A549 treated with dexamethasone at 1 μM for 4 hours (cell line): Measurements from ENCODE around the gene CDHR4. TPM values are rescaled to one million over a fixed set of nuclear protein-coding genes. Genes with fewer than 3 reads are reported as not detected.

Experiments used
- total RNA-seq: library from RNA; stranded (reverse); fragments of 200-300 nt; extraction: Qiagen RNA extraction; gene quantifications from 5 replicates; pipeline ENCODE4 v1.2.3, GENCODE V29; 2022

CDHR4 gene, protein sequence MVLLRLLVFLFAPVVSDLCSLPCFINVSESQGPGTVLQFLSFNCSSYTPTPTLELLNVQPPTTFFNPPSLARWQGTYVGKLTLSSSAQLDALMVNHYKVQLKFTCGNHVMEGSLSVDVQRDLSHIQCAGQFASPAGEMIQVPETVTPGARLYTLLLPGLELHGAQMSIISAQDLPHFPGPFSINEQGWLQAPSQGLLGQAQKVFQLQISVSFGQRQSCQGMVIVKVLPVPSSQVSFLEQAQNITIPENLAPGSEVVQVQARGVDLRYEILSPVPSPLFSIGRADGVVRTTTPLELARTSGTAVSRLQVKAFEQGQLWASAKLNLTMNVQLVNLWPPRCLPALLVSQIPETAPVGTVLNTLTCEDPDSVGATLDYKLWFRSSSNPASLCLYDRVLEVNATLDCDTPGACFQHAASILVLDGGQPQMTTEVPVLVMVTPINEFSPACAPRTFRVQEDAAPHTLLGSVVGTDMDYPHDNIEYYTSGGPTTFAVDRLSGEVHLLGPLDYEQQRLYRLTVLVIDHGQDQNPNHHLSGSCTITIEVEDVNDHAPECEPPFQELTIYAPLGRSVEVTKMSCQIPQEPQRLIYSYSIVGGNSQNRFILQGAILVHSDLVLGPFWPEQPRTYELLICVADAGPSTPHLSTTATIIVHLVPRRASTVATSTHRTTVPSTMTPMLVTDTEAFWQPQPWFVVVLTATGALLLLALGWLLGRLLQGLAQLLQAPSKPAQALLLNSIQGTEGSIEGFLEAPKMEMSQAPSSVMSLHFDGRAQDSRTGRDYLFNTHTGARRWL
- total RNA-seq = 0.15 to 0.26 TPM (median 0.24 TPM) in 5 replicates

DNA sequence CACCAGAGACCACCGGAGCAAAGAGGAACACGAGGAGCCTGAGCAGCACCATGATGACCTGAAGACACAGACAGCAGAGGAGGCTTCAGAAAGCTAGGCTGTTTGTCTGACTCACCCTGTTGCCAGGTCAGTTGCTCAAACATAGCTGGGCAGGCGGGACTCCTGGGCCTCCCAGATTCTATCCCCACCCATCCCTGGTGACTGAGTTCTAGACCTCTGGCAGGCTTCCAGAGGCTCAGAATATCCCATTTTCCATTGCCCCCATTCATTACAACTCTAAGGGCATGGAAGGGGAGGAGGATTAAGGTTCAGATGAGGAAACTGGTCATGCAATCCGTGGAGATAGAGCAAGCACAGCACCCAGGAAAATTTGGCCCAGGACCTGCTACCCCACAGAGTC, at the start of gene CDHR4:
Gene CDHR4 (minus strand): TSS at position 113 of the 400 bp plus-strand sequence. CDS start 61 bp downstream, at position 52.

DNA sequence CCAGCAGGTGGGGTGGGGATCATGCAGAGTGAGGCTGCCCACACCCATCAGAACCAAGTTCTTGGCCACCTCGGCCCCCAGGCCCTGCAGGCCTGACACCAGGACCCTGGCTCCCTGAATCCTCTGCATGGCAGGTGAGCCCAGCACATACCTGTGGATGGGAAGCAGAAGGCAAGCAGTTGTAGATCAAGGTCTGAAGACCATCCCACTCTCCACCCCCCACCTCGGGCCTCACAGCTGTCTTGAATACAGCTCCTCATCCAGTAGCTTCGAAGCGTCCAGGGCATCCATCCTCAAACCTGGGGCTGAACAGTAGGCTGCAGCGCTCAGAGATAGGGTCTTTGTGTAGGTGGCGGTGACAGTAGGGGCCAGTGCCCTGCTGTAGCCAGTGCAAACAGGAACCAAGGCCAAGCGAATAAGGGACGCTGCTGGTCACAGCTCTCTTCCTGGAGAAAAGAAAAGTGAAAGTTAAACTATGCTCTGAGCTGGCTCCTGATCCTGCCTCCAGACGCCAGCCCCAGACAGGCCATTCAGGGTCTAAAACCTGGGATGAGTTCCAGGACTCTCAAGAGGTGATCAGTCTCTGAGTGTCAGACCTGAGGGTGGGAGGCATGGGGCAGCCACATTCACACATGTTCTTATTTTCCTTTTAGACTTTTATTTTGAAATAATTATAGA, 14.0 kb upstream of the CDHR4 start, which contains the start of gene UBA7:
Gene UBA7 (minus strand): TSS at position 457 of the 678 bp plus-strand sequence. CDS start 166 bp downstream, at position 291.

DNA sequence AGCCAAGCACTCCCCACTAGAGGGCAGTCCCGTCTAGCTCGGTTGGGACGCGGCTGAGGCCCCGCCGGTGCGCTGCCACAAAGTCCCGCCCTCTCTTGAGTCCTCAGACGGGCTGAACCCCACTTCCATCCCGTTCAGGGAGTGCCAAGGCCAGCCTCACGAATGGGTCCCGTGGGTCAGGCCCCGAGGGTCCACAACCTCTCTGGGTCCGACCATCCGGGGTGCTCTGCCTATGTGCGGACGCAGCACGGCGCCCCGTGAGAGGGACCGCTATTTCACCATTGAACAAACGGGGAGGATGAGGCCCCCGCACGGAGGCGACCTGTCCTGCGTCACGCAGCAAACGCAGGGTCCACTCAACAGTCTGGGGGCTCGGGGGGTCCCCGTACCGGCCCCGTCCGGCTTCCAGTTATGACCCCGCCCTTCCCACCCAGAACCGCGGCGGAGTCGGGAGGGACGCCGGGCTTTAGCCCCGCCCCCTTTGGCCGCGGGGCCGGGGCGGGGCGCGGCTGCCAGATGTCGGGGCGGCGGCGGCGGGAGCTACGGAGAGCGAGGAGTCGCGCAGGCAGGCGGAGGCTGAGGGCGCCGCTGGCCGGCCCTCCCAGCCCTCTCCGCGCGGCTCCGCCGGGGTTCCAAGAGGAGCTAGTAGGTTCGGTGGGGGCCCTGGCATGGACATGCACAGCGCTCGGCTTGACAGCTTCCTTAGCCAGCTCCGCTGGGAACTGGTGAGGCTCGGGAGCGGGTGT, 3.2 kb upstream of the CDHR4 start, which contains the start of gene INKA1:
Gene INKA1 (plus strand): TSS at position 543 of the 746 bp plus-strand sequence. CDS start 132 bp downstream, at position 675.

DNA sequence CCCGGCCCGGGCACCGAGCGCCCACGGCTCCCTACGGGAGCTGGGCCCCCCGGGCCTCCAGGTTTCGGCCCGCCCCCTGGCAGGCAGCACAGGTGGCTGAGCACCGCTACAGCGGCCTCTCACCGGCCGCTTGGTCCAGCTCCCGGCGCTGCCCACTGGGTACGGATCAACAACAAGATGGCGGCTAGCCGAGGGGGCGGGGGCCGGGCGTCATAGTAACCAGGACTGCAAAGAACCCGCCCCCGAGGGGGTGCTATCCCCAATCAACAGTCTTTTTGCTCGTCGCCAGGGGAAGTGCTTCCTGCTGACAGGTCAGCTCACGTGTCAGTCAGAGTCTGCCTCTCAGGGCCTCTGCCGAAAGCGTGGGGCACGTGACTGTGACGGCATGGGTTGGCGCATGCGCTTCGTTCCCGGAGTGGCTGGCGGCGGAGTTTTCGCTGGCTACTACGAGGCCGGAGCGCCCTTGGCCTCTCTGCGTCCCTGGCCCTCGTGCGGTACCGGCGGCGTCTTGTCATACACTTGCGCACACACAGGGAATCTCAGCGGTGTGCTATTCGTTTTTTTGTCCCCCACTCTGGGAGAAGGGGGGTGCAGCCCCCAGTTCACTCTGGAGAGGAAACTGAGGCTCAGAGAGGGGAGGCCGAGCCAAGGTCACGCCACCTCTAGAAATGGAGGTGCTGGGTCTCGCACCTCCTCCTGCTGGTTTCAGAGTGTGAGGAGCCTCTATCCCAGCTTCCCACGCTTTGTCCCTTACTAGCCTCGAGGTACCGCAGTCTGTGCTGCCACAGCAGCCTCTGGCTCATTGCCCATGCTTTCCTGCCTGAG, 13.1 kb downstream of the CDHR4 start, which contains the start of gene IP6K1:
Gene IP6K1 (minus strand): TSS at position 186 of the 825 bp plus-strand sequence. CDS start 38,502 bp downstream, outside the sequence.

Other genes with a start within 250 kb of the CDHR4 start
- 0.11 to 0.26 TPM (median 0.22 TPM) in 5 replicates for gene BSN, start 245.4 kb downstream of the CDHR4 start, total RNA-seq
- 53.9 to 74.4 TPM (median 69.9 TPM) in 5 replicates for gene APEH, start 125.5 kb downstream of the CDHR4 start, total RNA-seq
- 0.83 to 2.4 TPM (median 1.4 TPM) in 5 replicates for gene MST1, start 110.4 kb downstream of the CDHR4 start, total RNA-seq
- 8.5 to 16.5 TPM (median 14.4 TPM) in 5 replicates for gene RNF123, start 110.3 kb downstream of the CDHR4 start, total RNA-seq
- 0.09 to 0.83 TPM (median 0.49 TPM) in 5 replicates for gene AMIGO3, start 80.2 kb downstream of the CDHR4 start, total RNA-seq
- gene GMPPB, start 75.9 kb downstream of the CDHR4 start, total RNA-seq = 12.4 to 19.0 TPM (median 17.7 TPM) in 5 replicates
- gene IP6K1, start 13.3 kb downstream of the CDHR4 start, total RNA-seq = 18.6 to 23.7 TPM (median 22.4 TPM) in 5 replicates
- 1.6 to 2.2 TPM (median 2.0 TPM) in 5 replicates for gene INKA1, start 3.4 kb upstream of the CDHR4 start, total RNA-seq
- gene UBA7, start 14.1 kb upstream of the CDHR4 start, total RNA-seq = 0.25 to 0.72 TPM (median 0.26 TPM) in 5 replicates
- gene TRAIP, start 56.7 kb upstream of the CDHR4 start, total RNA-seq = 7.5 to 12.4 TPM (median 11.7 TPM) in 5 replicates
- gene CAMKV, start 70.0 kb upstream of the CDHR4 start, total RNA-seq = 0.15 to 0.32 TPM (median 0.21 TPM) in 5 replicates
- 3.6 to 6.7 TPM (median 6.1 TPM) in 5 replicates for gene MST1R, start 104.0 kb upstream of the CDHR4 start, total RNA-seq
- 5.1 to 9.3 TPM (median 8.0 TPM) in 5 replicates for gene MON1A, start 129.9 kb upstream of the CDHR4 start, total RNA-seq
- 24.8 to 27.8 TPM (median 25.9 TPM) in 5 replicates for gene RBM6, start 140.3 kb upstream of the CDHR4 start, total RNA-seq